NB4 (cell line): ENCODE measurements around the gene KSR1.

Experiments
- MYC ChIP-seq: IDR thresholded peaks from 2 replicates; pipeline ENCODE4 v1.6.1; 2011; ENCODE audit warnings: low read depth, low read length
- POLR2A ChIP-seq: IDR thresholded peaks from 2 replicates; pipeline ENCODE4 v1.6.1; 2011; ENCODE audit warnings: mild to moderate bottlenecking; ENCODE audit not compliant: insufficient read length; ENCODE audit errors: extremely low read depth
- TF ChIP-seq, protein P1 (sequence below): IDR thresholded peaks from one replicate; pipeline ENCODE4 v1.5.1; 2012; ENCODE audit warnings: low read depth, low read length
- TF ChIP-seq, protein P2 (sequence below): IDR thresholded peaks from 2 replicates; pipeline ENCODE4 v1.6.1; 2011; ENCODE audit warnings: low read depth, low read length

DNA sequence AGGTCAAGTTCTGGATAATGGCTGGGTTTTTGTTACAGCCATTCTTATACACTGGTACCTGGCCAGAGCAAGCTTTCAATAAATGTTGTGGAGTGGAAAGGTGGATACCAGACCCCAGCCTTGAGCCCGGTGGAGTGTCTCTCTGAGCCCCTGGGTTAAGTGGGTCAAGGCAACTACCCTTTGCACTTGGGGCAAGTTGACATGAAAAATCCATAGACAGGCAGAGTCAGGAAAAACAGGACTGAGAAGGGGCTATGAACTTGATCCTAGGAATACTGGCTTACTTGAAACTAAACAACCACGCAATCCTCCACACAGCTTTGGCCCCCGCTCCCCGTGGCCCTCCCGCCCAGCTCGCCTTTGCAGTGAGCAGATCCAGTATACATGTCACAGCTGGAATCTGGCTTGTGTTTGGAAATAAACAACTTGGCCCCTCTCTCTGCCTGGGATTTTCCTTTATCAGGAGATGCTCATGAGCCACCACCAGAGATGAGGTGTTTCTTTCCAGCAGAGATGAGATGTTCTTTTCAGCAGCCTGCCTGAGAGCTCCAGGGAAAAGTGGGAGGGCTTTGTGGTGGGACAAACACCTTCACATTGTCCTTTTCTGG is 65.9 kb downstream of the KSR1 start:
- TF ChIP-seq, protein P1, sequence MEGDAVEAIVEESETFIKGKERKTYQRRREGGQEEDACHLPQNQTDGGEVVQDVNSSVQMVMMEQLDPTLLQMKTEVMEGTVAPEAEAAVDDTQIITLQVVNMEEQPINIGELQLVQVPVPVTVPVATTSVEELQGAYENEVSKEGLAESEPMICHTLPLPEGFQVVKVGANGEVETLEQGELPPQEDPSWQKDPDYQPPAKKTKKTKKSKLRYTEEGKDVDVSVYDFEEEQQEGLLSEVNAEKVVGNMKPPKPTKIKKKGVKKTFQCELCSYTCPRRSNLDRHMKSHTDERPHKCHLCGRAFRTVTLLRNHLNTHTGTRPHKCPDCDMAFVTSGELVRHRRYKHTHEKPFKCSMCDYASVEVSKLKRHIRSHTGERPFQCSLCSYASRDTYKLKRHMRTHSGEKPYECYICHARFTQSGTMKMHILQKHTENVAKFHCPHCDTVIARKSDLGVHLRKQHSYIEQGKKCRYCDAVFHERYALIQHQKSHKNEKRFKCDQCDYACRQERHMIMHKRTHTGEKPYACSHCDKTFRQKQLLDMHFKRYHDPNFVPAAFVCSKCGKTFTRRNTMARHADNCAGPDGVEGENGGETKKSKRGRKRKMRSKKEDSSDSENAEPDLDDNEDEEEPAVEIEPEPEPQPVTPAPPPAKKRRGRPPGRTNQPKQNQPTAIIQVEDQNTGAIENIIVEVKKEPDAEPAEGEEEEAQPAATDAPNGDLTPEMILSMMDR: no peak
- TF ChIP-seq POLR2A: no peak
- TF ChIP-seq MYC: no peak
- TF ChIP-seq, protein P2, sequence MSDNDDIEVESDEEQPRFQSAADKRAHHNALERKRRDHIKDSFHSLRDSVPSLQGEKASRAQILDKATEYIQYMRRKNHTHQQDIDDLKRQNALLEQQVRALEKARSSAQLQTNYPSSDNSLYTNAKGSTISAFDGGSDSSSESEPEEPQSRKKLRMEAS: no peak
